WI38 (cell line): ENCODE results near the gene STON2.

Experiments
- H3K4me3 ChIP-seq: 2 replicates; pipeline ENCODE4 v1.5.1; 2011; ENCODE audit warnings: low read depth, mild to moderate bottlenecking, control low read depth, low read length
- CTCF ChIP-seq: IDR thresholded peaks from 2 replicates; pipeline ENCODE4 v1.5.1; 2012; ENCODE audit warnings: low read depth, mild to moderate bottlenecking, control low read depth, low read length

The STON2 gene

GRCh38 chr14:81416981-81417380, 16.9 kb upstream of the STON2 start:
- no peak overlapping the region for H3K4me3 ChIP-seq
- no peak for TF ChIP-seq CTCF

- H3K4me3 ChIP-seq: no peak overlapping the region
- no peak for TF ChIP-seq CTCF
Observed at GRCh38 chr14:81416194-81416952, 16.2 kb upstream of the STON2 start.

GRCh38 chr14:81415781-81416180, 15.7 kb upstream of the STON2 start:
- no peak overlapping the region for H3K4me3 ChIP-seq
- no peak for TF ChIP-seq CTCF

GRCh38 chr14:81414123-81414522, 14.0 kb upstream of the STON2 start:
- TF ChIP-seq CTCF: no peak

GRCh38 chr14:81412779-81413178, 12.7 kb upstream of the STON2 start:
- H3K4me3 ChIP-seq: no peak overlapping the region
- TF ChIP-seq CTCF: no peak

More at GRCh38 chr14:81414123-81414522, 14.0 kb upstream of the STON2 start:
- no peak overlapping the region for H3K4me3 ChIP-seq

- H3K4me3 ChIP-seq: no peak overlapping the region
- TF ChIP-seq CTCF: no peak
Observed at GRCh38 chr14:81408595-81408994, 8.5 kb upstream of the STON2 start.

GRCh38 chr14:81406863-81407262, 6.7 kb upstream of the STON2 start:
- TF ChIP-seq CTCF: no peak
- H3K4me3 ChIP-seq: no peak overlapping the region
